MG63 (cell line): ENCODE measurements around the gene C1GALT1C1L. TPM values are rescaled to one million over a fixed set of nuclear protein-coding genes. Genes with fewer than 3 reads are reported as not detected.
A peak's percentile ranks its signal among the peaks of the same experiment; 100 is the strongest.
"Not testable (repeated sequence)": the region's sequence is repeated elsewhere in the genome, so short reads cannot be mapped to it uniquely, and the experiment has no call there.

Source experiments
- DNase-seq: peaks from one replicate; pipeline ENCODE4 v3.0.0-alpha.2; 2020
- H3K27me3 ChIP-seq: fragments of 250-450 bp; sonication (Bioruptor Pico); 2 replicates; pipeline ENCODE4 v1.5.1; 2020; ENCODE audit warnings: mild to moderate bottlenecking, moderate library complexity
- H3K36me3 ChIP-seq: fragments of 250-450 bp; sonication (Bioruptor Pico); 2 replicates; pipeline ENCODE4 v1.5.1; 2020; ENCODE audit warnings: mild to moderate bottlenecking, moderate library complexity
- H3K4me3 ChIP-seq: fragments of 250-450 bp; sonication (Bioruptor Pico); 2 replicates; pipeline ENCODE4 v1.5.1; 2020; ENCODE audit warnings: mild to moderate bottlenecking, moderate library complexity
- H3K9me3 ChIP-seq: fragments of 250-450 bp; sonication (Bioruptor Pico); 2 replicates; pipeline ENCODE4 v1.5.1; 2020; ENCODE audit warnings: mild to moderate bottlenecking, moderate library complexity
- total RNA-seq: library from RNA; depleted of rRNA; stranded (reverse); fragments of >200 nt; shearing (Covaris generic); gene quantifications from 2 replicates; pipeline ENCODE4 v1.2.3, GENCODE V29; 2014; ENCODE audit warnings: low replicate concordance; rRNA removed

Gene C1GALT1C1L
- total RNA-seq, result not detected in 2 replicates

DNA sequence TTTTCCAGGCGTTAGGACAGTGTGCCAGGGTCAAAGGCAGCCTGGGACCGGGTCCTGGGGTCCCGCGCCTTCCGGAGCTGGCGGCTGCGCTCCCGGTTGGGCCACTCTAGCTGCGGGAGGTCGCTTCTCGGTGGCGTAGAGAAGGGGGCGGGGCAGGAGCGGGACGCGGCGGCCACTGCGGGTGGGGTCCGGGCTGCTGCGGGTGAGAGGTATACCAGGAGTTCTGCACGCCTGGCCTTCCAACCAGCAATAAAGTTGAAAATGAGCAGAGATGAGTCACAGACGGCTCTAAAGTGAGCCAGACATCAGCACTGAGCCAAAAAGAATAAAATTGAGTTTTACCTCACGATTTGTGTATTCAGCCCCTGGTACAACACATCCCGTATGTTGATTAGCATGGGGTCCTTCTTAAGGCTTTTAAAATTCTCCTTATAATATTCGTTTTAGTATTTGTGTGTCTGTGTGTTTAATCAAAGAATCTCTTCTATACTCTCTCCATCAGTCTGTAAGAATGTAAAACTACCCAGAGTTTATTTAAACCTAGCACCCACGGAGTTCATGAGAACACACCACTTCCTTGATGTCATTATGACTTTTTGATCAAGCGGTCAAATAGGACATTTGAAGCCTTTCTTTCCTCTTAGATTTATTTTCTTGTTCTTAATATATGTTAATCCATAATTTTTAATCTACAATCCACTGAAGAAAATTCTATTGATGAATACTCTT, at the start of gene C1GALT1C1L:
Gene C1GALT1C1L, minus strand, starts transcription at position 108 of the 729 bp plus-strand sequence. Its CDS starts 107 bp downstream, at position 1.
- Histone ChIP-seq H3K27me3 (no peaks in the 10 kb centered on the region; the same call in 1 of the 2 replicates), H3K9me3 (peaks cover 6% of the 10 kb centered on the region; the same call in 1 of the 2 replicates), H3K36me3 (no peaks in the 10 kb centered on the region), H3K4me3 (peak within 1 kb of the TSS; percentile 54)
- peak; percentile 71 for DNase-seq

DNA sequence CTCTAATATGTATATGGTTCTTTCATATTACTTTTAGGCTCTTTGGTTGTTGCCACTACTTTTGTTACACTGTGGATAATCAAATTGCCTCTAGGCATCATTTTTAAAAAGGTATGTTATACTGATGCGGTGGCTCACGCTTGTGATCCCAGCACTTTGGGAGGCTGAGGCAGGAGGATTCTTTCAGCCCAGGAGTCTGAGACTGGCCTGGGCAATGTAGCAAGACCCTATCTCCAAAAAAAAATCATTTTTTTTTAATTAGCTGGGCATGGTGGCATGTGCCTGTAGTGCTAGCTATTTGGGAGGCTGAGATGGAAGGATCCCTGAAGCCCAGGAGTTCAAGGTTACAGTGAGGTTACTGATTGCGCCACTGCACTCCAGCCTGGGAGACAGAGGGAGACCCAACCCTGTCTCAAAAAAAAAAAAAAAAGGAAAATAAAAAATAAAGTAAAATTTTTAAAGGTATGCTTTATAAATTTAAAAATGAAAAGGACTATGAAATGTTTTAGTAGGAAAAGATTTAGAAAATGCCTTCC, 49.5 kb upstream of the C1GALT1C1L start:
- DNase-seq, result no peak

DNA sequence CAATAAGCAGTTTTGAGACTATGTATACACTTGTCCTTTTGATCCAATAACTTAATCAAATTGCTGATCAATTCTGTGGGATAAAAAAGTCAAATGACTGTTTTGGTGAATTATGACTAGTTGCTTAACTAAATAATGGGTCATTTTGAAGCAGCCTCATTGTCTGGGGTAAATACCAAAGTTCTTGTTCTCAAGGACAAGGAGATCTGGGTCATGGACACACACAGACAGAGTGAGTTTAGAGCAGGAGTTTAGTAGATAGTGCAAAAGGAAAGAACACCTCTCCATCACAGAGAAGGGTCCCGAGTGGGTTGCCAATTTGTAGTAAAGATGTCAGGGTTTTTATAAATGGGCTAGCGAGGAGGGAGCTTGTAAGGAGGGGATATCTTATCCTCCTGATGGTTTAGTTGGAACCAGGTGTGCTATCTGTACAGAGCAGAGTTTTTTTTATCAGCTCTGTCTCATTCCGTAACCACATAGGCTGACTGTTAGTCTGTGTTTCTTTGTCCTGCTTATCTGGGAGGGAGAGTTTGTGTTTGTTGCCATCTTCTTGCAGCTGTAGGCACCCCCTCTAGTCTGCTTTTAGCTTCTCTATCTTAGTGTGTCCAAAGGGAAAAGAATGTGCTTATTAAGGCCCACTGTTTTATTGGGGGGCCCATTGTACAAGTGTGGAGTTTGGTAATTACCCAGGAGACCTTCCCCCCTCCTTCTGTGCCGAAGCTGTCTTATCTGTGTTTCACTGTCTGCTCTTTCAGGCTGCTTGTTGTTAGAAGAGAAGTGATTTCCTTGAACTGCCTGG, 48.7 kb upstream of the C1GALT1C1L start:
- Histone ChIP-seq H3K4me3 (no peak overlapping the region), H3K9me3 (no peaks in the 10 kb centered on the region), H3K36me3 (no peaks in the 10 kb centered on the region), H3K27me3 (no peaks in the 10 kb centered on the region)
- no peak for DNase-seq

More for the DNA sequence above, 49.5 kb upstream of the C1GALT1C1L start:
- Histone ChIP-seq H3K36me3 (no peaks in the 10 kb centered on the region), H3K4me3 (no peak overlapping the region), H3K27me3 (no peaks in the 10 kb centered on the region), H3K9me3 (no peaks in the 10 kb centered on the region)

DNA sequence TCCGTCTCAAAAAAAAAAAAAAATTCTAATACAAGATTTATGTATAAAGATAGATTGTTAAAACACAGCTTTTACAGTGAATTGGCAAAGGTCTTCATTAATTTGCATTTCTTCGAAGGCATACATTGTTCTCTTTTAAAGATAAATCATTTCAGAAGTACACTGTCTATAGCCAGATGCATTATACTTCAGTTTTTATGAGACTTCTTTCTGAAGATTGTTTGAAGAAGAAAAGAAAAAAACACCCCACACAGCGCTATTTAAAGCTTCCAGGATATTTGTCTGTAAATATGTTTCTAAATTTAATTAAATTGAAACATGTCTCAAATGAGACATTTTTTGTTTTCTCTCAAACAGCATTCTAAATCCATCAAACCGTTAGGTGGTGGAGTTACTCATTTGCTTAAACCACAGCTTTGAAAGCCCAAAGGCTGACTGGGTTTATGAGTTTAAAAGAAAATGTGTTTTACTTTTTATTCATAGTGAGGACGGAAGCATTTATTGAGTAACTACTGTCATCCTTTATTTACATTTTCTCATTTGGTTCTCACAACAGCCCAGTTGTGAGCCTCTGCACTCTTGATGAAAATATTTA, 42.4 kb upstream of the C1GALT1C1L start:
- H3K36me3 ChIP-seq, result no peaks in the 10 kb centered on the region
- DNase-seq, result no peak
- H3K4me3 ChIP-seq, result no peak overlapping the region
- H3K27me3 ChIP-seq, result no peaks in the 10 kb centered on the region
- no peaks in the 10 kb centered on the region for H3K9me3 ChIP-seq

DNA sequence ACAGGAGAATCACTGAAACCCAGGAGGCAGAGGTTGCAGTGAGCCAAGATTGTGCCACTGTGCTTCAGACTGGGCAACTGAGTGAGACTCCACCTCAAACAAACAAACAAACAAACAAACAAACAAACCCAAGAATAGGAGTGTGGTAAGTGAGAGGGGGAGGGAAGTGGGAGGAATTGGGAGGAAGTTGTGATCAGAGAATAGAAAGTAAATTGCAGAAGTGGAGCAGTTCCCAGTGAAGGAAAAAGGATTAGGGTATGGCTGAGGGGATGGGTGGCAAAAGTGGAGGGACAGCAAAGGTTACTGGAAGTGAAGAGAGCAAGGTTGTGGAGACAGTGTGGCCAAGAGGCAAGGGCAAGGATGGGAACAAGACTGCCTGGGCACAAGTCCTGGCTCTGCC, 41.1 kb upstream of the C1GALT1C1L start:
- Histone ChIP-seq H3K9me3 (no peaks in the 10 kb centered on the region), H3K27me3 (no peaks in the 10 kb centered on the region), H3K36me3 (no peaks in the 10 kb centered on the region), H3K4me3 (no peak overlapping the region)
- no peak for DNase-seq

DNA sequence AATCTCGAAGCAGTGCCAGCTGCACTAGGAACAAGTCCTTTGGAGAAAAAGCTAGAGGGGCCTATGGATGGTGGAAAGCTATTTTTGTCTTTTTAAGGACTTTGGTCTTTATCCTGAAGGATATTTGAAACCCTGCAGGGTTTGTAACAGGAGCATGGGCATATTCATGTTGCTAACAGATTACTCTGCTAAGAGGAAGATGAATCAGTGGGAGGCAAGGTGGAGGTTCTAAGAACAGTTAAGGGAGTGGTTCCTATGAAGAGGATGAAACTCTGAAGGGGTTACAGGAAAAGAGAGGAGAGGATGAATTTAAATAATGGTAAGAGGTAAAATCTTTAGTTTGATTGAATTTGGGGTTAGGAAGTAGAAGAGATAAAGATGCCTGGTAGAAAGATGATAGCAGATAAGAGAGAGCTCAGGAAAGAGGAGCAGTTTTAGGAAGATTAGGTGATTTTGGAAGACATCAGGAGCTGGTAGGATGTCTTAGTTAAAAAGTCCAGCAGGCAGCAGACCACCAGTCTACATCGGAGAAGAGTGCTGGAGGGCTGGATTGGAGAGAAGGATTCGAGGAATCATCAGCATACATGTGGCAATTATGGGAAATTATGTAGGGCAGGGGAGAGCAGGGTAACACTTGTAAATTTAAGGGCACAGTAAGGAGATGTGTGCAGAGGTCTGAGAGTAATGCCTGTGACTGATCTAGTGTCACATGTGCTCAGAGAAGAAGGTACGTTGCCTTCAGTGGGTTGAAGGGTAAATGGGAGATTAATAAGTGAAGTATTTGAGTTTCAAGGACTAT, 39.3 kb upstream of the C1GALT1C1L start:
- Histone ChIP-seq H3K9me3 (no peaks in the 10 kb centered on the region), H3K4me3 (no peak overlapping the region), H3K36me3 (no peaks in the 10 kb centered on the region), H3K27me3 (no peaks in the 10 kb centered on the region)
- no peak for DNase-seq

DNA sequence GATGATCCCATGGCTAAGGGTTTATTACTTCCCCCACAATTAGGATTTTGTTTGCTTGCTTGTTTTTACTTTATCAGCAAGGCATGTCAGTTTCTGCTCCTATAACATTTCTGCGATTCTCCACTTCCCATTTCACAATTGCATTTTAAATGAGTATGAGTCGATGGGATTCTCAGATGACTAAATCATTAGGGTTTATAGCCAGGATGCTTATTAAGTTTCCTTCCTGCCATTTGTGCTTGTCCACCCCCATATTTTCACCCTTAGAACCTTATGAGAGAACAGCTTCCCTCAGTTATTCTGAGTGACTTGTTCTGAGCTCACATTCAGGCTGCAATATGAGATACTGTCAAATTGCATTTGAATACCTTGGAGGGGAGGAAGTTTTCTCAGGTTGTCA, 37.9 kb upstream of the C1GALT1C1L start:
- no peak for DNase-seq
- H3K4me3 ChIP-seq, result no peak overlapping the region
- no peaks in the 10 kb centered on the region for H3K27me3 ChIP-seq
- H3K36me3 ChIP-seq, result no peaks in the 10 kb centered on the region
- H3K9me3 ChIP-seq, result no peaks in the 10 kb centered on the region

DNA sequence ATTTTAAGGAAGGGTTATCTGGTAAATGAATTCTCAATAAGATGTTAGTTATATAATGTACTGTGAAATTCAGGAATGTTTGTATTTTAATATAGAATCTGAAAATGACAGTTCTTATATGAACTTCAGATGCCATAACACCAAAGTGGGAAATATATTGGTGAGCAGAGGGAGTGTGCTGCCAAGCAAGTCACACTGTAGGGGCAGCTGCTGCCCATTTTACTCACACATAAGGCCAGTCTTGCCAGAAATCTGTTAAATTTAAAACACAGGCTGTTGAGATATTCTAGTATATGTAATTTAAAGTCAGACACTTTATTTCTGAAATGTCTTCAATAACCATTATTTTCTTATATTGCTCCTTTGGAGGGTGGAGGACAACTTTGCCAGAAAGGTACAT, 34.6 kb upstream of the C1GALT1C1L start:
- no peaks in the 10 kb centered on the region for H3K36me3 ChIP-seq
- no peak overlapping the region for H3K4me3 ChIP-seq
- H3K9me3 ChIP-seq, result no peaks in the 10 kb centered on the region
- no peaks in the 10 kb centered on the region for H3K27me3 ChIP-seq
- no peak for DNase-seq

DNA sequence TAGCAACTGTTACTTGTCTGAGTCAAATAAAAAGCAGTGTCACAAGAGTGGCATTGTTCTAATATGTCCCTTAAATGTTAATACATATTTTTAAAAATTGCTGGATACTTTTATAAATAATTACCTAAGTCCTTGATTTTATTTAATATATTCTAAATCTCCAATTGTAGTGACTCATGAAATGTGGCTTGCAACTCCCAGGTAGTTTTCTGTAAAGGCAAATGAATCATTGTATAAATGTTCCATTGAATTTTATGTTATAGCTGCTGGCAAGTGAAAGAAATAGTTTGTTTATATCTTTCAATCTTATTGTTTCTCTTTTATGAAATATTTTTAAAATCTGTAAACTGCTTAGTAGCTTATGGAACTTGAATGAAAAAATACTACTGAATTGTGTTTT, 32.7 kb upstream of the C1GALT1C1L start:
- no peak for DNase-seq
- Histone ChIP-seq H3K27me3 (no peaks in the 10 kb centered on the region), H3K9me3 (no peaks in the 10 kb centered on the region), H3K4me3 (no peak overlapping the region), H3K36me3 (no peaks in the 10 kb centered on the region)

DNA sequence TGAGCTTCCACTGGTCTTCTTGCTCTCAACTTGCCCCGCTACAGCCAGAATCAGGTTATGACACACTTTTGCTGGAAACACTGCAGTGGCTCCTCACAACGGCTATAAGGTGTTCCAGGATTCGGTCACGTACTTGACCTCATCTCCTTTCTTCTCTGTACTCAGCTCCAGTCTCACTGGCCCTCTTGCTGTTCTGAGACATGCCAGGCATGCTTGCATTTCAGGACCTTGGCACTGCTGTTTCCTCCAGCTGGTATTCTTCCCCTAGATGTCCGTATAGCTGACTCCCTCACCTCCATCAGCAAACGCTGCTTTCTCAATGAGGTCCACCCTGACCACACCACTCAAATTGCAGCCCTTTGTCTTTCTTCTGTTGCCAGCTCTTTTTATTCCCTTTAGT, 31.9 kb upstream of the C1GALT1C1L start:
- DNase-seq, result peak; percentile 60
- Histone ChIP-seq H3K27me3 (no peaks in the 10 kb centered on the region), H3K9me3 (no peaks in the 10 kb centered on the region), H3K36me3 (no peaks in the 10 kb centered on the region), H3K4me3 (no peak overlapping the region)

DNA sequence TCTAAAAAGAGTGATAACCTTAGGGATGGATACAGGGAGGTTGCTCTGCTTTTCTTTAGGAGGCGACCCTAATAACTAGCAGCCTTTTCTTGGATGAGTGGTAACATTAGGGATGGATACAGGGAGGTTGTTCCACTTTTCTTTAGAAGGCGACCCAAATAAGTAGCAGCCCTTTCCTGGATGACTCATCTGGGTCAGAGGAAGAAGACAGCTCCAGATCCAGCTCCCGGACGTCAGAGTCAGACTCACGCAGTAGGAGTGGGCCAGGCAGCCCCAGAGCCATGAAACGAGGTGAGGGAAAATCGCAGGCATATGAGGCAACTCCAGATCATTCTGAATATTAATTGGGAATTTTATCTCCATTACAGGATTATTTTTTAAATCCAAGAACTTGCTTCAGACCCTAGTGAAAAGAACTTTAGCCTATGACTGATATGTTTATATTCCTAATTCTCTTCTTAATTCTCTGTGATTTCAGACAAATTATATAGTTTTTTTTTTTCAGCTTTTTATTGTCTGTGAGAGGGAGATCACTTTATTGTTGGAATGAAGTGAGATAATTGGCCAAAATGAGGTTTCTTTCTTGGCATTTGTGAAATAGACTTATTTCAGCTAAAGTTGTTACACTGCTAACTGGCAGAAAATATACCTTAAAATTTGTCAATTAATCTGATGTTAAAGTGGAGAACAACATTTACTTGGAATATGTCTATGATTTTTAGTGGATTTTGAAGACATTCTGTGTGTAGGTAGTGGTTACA, 31.2 kb upstream of the C1GALT1C1L start:
- Histone ChIP-seq H3K27me3 (no peaks in the 10 kb centered on the region), H3K9me3 (no peaks in the 10 kb centered on the region), H3K36me3 (no peaks in the 10 kb centered on the region), H3K4me3 (no peak overlapping the region)
- peak; percentile 69 for DNase-seq

DNA sequence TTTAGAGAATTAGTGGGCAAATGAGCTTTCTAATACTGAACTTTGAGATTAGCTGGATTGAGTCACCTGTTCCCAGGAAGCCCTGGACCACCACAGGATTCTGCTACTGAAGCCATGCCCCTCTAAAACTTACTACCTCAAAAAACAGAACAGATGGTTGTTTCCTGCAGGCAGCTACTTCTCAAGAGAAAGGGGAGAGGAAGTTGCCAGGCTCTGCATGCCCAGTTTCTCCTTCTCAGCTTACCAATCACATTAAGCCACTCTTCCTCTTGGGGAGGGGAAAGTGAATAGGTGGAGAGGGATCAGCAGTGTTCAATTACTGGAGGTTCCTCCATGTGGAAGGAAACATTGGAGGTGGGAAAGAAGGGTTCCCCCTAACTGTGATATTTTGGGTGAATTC, 24.9 kb upstream of the C1GALT1C1L start:
- Histone ChIP-seq H3K36me3 (no peaks in the 10 kb centered on the region), H3K4me3 (no peak overlapping the region), H3K9me3 (no peaks in the 10 kb centered on the region), H3K27me3 (no peaks in the 10 kb centered on the region)
- DNase-seq, result no peak

DNA sequence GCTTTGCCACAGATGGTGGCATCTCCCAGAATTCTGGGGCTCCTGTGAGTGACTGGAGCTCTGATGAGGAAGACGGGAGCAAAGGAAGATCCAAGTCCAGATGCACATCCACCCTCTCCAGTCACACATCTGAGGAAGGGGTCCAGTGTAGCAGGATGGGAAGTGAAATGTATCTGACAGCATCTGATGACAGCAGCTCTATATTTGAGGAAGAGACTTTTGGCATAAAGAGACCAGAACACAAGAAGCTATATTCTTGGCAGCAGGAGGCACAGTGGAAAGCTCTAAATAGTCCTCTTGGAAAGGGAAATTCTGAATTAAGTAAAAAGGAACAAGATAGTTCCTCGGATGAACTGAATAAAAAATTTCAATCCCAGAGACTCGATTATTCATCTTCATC, 23.5 kb upstream of the C1GALT1C1L start:
- H3K36me3 ChIP-seq, result no peaks in the 10 kb centered on the region
- H3K9me3 ChIP-seq, result no peaks in the 10 kb centered on the region
- H3K4me3 ChIP-seq, result no peak overlapping the region
- no peaks in the 10 kb centered on the region for H3K27me3 ChIP-seq
- no peak for DNase-seq

DNA sequence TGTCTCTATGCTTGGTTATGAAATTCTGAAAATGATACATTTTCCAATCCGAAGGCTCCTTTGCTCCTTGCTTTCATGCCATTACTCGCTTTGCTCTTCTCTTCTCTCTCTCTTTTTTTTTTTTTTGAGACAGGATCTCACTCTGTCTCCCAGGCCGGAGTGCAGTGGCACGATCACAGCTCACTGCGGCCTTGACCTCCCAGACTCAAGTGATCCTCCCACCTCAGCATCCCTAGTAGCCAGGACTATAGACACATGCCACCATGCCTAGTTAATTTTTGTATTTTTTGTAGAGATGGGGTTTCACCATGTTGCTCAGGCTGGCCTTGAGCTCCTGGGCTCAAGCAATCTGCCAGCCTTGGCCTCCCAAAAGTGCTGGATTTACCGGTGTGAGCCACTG, 21.9 kb upstream of the C1GALT1C1L start:
- not testable (repeated sequence) for H3K9me3 ChIP-seq, DNase-seq, H3K4me3 ChIP-seq, H3K27me3 ChIP-seq, H3K36me3 ChIP-seq

DNA sequence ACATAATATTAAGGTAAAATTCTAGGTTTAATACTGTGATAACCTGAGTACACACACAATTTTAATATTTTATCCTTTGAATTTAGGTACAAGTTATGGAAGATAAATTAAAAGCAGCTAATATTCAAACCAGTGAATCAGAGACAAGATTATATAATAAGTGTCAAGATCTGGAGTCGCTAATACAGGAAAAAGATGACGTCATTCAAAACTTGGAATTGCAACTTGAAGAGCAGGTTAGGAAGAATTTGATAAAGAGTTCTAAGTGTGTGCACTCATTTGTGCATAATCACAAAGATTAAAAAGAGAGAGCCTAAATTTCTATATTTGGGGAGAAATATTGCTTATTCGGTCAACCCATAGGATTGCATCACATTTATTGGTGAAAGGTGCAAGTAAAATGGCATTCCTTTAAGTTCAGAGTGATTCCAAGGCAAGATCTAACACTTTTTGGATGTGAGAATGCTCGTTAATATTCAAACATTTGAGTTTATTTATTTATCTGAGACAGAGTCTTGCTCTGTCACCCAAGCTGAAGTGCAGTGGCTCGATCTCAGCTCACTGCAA, 16.3 kb upstream of the C1GALT1C1L start:
- Histone ChIP-seq H3K4me3 (no peak overlapping the region), H3K36me3 (no peaks in the 10 kb centered on the region), H3K27me3 (no peaks in the 10 kb centered on the region), H3K9me3 (no peaks in the 10 kb centered on the region)
- no peak for DNase-seq

DNA sequence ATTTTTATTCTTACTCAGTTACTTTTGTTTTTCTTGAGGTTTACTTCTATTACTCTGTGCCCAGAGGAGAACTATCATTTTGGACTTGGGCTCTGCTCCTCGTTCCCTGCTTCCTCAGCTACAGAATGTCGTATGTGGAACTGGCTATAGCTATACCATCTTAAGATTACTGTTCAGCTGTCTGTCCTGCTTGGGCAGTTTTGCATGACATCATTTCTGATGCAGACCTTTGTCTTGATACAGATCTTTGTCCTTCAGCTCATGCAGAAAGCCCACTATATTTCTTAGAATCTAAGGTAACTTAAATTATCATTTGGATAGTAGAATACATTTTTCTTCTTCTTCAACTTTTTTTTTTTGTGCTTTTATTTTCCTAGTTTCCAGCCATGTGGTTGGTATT, 13.8 kb upstream of the C1GALT1C1L start:
- Histone ChIP-seq H3K27me3 (no peaks in the 10 kb centered on the region), H3K4me3 (no peak overlapping the region)

More for the DNA sequence above, 13.8 kb upstream of the C1GALT1C1L start:
- Histone ChIP-seq H3K9me3 (no peaks in the 10 kb centered on the region), H3K36me3 (no peaks in the 10 kb centered on the region)
- DNase-seq, result no peak
